ENCODE data around the gene EIF6.

GRCh38 chr20:35243986-35244385 lies 40.6 kb downstream of the EIF6 start:
- TF ChIP-seq ZNF274 (IDR thresholded peaks at IDR 0.05; ENCODE audit: low read depth, low read length) (no peak), SUZ12 (IDR thresholded peaks at IDR 0.05; ENCODE audit: extremely low read depth, insufficient read depth, insufficient read length) (no peak)

All from NT2/D1 (cell line).